G401 (cell line): ENCODE measurements around the gene TCTN2. TPM values are rescaled to one million over a fixed set of nuclear protein-coding genes. Genes with fewer than 3 reads are reported as not detected.

Experiments used
- DNase-seq: peaks from one replicate; pipeline ENCODE4 v3.0.0-alpha.2; 2015; ENCODE audit warnings: low spot score
- in situ Hi-C: cut with HindIII; loops from 2 replicates; pipeline ENCODE4 v1.10.0; 2016; ENCODE audit warnings: low sequenced_read_pairs, mixed read lengths
- total RNA-seq: library from RNA; depleted of rRNA; stranded (reverse); fragments of >200 nt; shearing (Covaris generic); gene quantifications from 2 replicates; pipeline ENCODE4 v1.2.3, GENCODE V29; 2014; rRNA removed

TCTN2 gene
- total RNA-seq, 1 experiment from 2014 or later, result 13.0 TPM

GRCh38 chr12:123727878-123728277, 57.0 kb downstream of the TCTN2 start:
- in situ Hi-C loops, result no loop called here

GRCh38 chr12:123731596-123731995, 60.7 kb downstream of the TCTN2 start:
- in situ Hi-C loops, result no loop called here
- no peak for DNase-seq

More at GRCh38 chr12:123727878-123728277, 57.0 kb downstream of the TCTN2 start:
- no peak for DNase-seq

- DNase-seq, result no peak
- in situ Hi-C loops, result no loop called here
Observed at GRCh38 chr12:123732251-123732650, 61.3 kb downstream of the TCTN2 start.

- no peak for DNase-seq
- in situ Hi-C loops, result no loop called here
Observed at GRCh38 chr12:123733229-123733628, 62.3 kb downstream of the TCTN2 start.

GRCh38 chr12:123734268-123734667, 63.4 kb downstream of the TCTN2 start:
- in situ Hi-C loops, result no loop called here
- no peak for DNase-seq

GRCh38 chr12:123741937-123742572, 71.1 kb downstream of the TCTN2 start:
- no peak for DNase-seq
- in situ Hi-C loops, result no loop called here

GRCh38 chr12:123743002-123743401, 72.1 kb downstream of the TCTN2 start:
- no peak for DNase-seq
- in situ Hi-C loops, result no loop called here

GRCh38 chr12:123744836-123745235, 73.9 kb downstream of the TCTN2 start:
- no peak for DNase-seq
- in situ Hi-C loops, result no loop called here

- DNase-seq, result no peak
Observed at GRCh38 chr12:123747309-123747708, 76.4 kb downstream of the TCTN2 start.

GRCh38 chr12:123748161-123748560, 77.2 kb downstream of the TCTN2 start:
- in situ Hi-C loops, result no loop called here
- no peak for DNase-seq

More at GRCh38 chr12:123747309-123747708, 76.4 kb downstream of the TCTN2 start:
- in situ Hi-C loops, result no loop called here

- DNase-seq, result no peak
- in situ Hi-C loops, result no loop called here
Observed at GRCh38 chr12:123748661-123749060, 77.7 kb downstream of the TCTN2 start.

GRCh38 chr12:123749355-123749754, 78.4 kb downstream of the TCTN2 start:
- in situ Hi-C loops, result no loop called here
- DNase-seq, result no peak

- DNase-seq, result no peak
- in situ Hi-C loops, result loop anchor here (10.0 kb wide), 1 partner anchor 95 kb away; no protein-coding TSS in a partner anchor
Observed at GRCh38 chr12:123750159-123750656, 79.3 kb downstream of the TCTN2 start.

- no peak for DNase-seq
- in situ Hi-C loops, result loop anchor here (10.0 kb wide), 1 partner anchor 93 kb away; no protein-coding TSS in a partner anchor
Observed at GRCh38 chr12:123752046-123752445, 81.1 kb downstream of the TCTN2 start.

GRCh38 chr12:123754041-123754772, 83.3 kb downstream of the TCTN2 start:
- no peak for DNase-seq
- in situ Hi-C loops, result loop anchor here (10.0 kb wide), 1 partner anchor 91 kb away; no protein-coding TSS in a partner anchor

GRCh38 chr12:123757561-123757960, 86.6 kb downstream of the TCTN2 start:
- no peak for DNase-seq
- in situ Hi-C loops, result loop anchor here (10.0 kb wide), 1 partner anchor 87 kb away; no protein-coding TSS in a partner anchor

Other genes starting within 250 kb of the TCTN2 start
- 5.0 and 7.4 TPM in 2 replicates for gene RILPL2, start 234.4 kb upstream of the TCTN2 start, total RNA-seq
- 6.3 and 9.1 TPM in 2 replicates for gene SNRNP35, start 213.0 kb upstream of the TCTN2 start, total RNA-seq
- gene RILPL1, start 137.4 kb upstream of the TCTN2 start, total RNA-seq, result 22.2 and 38.2 TPM in 2 replicates
- gene TMED2, start 86.6 kb upstream of the TCTN2 start, total RNA-seq, result 259 and 337 TPM in 2 replicates
- gene DDX55, start 69.0 kb upstream of the TCTN2 start, total RNA-seq, result 26.8 and 29.3 TPM in 2 replicates
- 48.8 and 91.2 TPM in 2 replicates for gene EIF2B1, start 37.4 kb upstream of the TCTN2 start, total RNA-seq
- 19.9 and 37.1 TPM in 2 replicates for gene GTF2H3, start 37.3 kb upstream of the TCTN2 start, total RNA-seq
- 19.8 and 23.8 TPM in 2 replicates for gene ATP6V0A2, start 41.2 kb downstream of the TCTN2 start, total RNA-seq
- 4.2 and 5.8 TPM in 2 replicates for gene DNAH10, start 91.2 kb downstream of the TCTN2 start, total RNA-seq